Measurements from ENCODE around the gene C17orf78. TPM values are rescaled to one million over a fixed set of nuclear protein-coding genes. Genes with fewer than 3 reads are reported as not detected.

The C17orf78 gene
- total and polyA plus RNA-seq, 2 of the 13 experiments (the other 11 are each of a cell fraction or from before 2014, with no cell fraction given) = not detected

DNA sequence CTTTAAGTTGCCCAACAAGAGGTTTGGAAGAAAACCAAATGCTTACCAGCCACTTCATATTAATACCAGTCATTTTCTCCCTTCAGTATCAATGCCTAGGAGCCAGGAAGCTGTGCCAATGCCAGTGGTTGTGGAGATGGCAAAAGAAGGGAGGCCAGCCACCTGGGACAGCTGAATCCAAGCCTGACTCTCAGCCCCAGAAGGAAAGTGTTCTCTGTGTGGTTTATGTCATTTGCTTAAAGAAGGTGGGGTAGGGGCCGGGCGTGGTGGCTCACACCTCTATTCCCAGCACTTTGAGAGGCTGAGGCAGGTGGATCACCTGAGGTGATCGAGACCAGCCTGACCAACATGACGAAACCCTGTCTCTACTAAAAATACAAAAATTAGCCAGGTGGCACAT lies 13.4 kb downstream of the C17orf78 start:
- ATAC-seq (no peak), DNase-seq (ENCODE audit: low spot score) (no peak), FAIRE-seq (no peak)
- H3K4me1 ChIP-seq (ENCODE audit: insufficient read depth, low read length) = no peaks in the 10 kb centered on the region
- H3K36me3 ChIP-seq (replicated peaks in 1 of 2; ENCODE audit: control insufficient read depth in 1 of 2, insufficient read depth in 2 of 2, low read length in 2 of 2) = no peaks in the 10 kb centered on the region
- H3K27ac ChIP-seq (ENCODE audit: extremely low read length, insufficient read depth, low read length) = no peak overlapping the region
- WGBS (ENCODE audit: low lambda C conversion rate) = 96% methylated on average over 4 of the region's 4 CpGs
- H3K79me2 ChIP-seq (ENCODE audit: insufficient read depth, low read length) = no peaks in the 10 kb centered on the region
- no peaks in the 10 kb centered on the region for H3K27me3 ChIP-seq (ENCODE audit: control insufficient read depth in 1 of 2, insufficient read depth in 2 of 2, low read length in 2 of 2)
- ChIA-PET POLR2A (no interaction called here), CTCF (ENCODE audit: low intra/inter-chr PET ratio, low total read pairs) (no interaction called here)
- in situ Hi-C loops (cut with HindIII; ENCODE audit: extremely low pct_ligation_motif_present, low pct_unique_long_range_greater_than_20kb) (no loop called here), intact Hi-C loops (cut with micrococcal nuclease; ENCODE audit: unreplicated experiment) (no loop called here)
- BruUV-seq (replicated peaks) = no TSS peak
- no peak overlapping the region for H2AFZ ChIP-seq (ENCODE audit: low read length)
- no peaks in the 10 kb centered on the region for H3K9me3 ChIP-seq (ENCODE audit: low read length)
- H4K20me1 ChIP-seq (ENCODE audit: insufficient read depth, low read length) = no peaks in the 10 kb centered on the region
- no peak for TF ChIP-seq RNF2 (conservative IDR thresholded peaks at IDR 0.05; ENCODE audit: low read depth)
- TF ChIP-seq FOXJ3 (CRISPR knock-in tag; IDR thresholded peaks at IDR 0.05; ENCODE audit: borderline replicate concordance) = no peak
- TF ChIP-seq ZNF780A (CRISPR knock-in tag; IDR thresholded peaks at IDR 0.05) = no peak
- no peak for TF ChIP-seq ZBTB8A (CRISPR knock-in tag; IDR thresholded peaks at IDR 0.05; ENCODE audit: borderline replicate concordance, low read depth)
- TF ChIP-seq, protein P1, sequence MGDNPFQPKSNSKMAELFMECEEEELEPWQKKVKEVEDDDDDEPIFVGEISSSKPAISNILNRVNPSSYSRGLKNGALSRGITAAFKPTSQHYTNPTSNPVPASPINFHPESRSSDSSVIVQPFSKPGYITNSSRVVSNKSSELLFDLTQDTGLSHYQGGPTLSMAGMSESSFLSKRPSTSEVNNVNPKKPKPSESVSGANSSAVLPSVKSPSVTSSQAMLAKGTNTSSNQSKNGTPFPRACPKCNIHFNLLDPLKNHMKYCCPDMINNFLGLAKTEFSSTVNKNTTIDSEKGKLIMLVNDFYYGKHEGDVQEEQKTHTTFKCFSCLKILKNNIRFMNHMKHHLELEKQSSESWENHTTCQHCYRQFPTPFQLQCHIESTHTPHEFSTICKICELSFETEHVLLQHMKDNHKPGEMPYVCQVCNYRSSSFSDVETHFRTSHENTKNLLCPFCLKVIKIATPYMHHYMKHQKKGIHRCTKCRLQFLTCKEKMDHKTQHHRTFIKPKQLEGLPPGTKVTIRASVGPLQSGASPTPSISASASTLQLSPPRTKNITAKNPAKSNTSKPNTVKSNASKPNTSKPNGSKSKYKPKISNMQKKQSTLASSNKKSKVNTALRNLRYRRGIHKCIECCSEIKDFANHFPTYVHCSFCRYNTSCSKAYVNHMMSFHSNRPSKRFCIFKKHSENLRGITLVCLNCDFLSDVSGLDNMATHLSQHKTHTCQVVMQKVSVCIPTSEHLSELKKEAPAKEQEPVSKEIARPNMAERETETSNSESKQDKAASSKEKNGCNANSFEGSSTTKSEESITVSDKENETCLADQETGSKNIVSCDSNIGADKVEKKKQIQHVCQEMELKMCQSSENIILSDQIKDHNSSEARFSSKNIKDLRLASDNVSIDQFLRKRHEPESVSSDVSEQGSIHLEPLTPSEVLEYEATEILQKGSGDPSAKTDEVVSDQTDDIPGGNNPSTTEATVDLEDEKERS (CRISPR knock-in tag; IDR thresholded peaks at IDR 0.05) = no peak
- TF ChIP-seq ZNF550 (CRISPR knock-in tag; IDR thresholded peaks at IDR 0.05; ENCODE audit: borderline replicate concordance) = no peak
- TF ChIP-seq, protein P2, sequence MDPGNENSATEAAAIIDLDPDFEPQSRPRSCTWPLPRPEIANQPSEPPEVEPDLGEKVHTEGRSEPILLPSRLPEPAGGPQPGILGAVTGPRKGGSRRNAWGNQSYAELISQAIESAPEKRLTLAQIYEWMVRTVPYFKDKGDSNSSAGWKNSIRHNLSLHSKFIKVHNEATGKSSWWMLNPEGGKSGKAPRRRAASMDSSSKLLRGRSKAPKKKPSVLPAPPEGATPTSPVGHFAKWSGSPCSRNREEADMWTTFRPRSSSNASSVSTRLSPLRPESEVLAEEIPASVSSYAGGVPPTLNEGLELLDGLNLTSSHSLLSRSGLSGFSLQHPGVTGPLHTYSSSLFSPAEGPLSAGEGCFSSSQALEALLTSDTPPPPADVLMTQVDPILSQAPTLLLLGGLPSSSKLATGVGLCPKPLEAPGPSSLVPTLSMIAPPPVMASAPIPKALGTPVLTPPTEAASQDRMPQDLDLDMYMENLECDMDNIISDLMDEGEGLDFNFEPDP (CRISPR knock-in tag; conservative IDR thresholded peaks at IDR 0.05) = no peak
- no peak for TF ChIP-seq ZNF75D (CRISPR knock-in tag; IDR thresholded peaks at IDR 0.05; ENCODE audit: borderline replicate concordance)
- TF ChIP-seq, protein P3, sequence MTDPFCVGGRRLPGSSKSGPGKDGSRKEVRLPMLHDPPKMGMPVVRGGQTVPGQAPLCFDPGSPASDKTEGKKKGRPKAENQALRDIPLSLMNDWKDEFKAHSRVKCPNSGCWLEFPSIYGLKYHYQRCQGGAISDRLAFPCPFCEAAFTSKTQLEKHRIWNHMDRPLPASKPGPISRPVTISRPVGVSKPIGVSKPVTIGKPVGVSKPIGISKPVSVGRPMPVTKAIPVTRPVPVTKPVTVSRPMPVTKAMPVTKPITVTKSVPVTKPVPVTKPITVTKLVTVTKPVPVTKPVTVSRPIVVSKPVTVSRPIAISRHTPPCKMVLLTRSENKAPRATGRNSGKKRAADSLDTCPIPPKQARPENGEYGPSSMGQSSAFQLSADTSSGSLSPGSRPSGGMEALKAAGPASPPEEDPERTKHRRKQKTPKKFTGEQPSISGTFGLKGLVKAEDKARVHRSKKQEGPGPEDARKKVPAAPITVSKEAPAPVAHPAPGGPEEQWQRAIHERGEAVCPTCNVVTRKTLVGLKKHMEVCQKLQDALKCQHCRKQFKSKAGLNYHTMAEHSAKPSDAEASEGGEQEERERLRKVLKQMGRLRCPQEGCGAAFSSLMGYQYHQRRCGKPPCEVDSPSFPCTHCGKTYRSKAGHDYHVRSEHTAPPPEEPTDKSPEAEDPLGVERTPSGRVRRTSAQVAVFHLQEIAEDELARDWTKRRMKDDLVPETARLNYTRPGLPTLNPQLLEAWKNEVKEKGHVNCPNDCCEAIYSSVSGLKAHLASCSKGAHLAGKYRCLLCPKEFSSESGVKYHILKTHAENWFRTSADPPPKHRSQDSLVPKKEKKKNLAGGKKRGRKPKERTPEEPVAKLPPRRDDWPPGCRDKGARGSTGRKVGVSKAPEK (CRISPR knock-in tag; IDR thresholded peaks at IDR 0.05; ENCODE audit: borderline replicate concordance) = no peak
- no peak for TF ChIP-seq ZBTB38 (CRISPR knock-in tag; IDR thresholded peaks at IDR 0.05)
- no peak for TF ChIP-seq CREM (IDR thresholded peaks at IDR 0.05)
- TF ChIP-seq CREM (CRISPR knock-in tag; IDR thresholded peaks at IDR 0.05) = no peak
- no peak for TF ChIP-seq ZNF33A (CRISPR knock-in tag; IDR thresholded peaks at IDR 0.05; ENCODE audit: borderline replicate concordance)
- TF ChIP-seq SIX1 (CRISPR knock-in tag; IDR thresholded peaks at IDR 0.05; ENCODE audit: borderline replicate concordance) = no peak
- H3K9ac ChIP-seq (ENCODE audit: insufficient read depth, low read depth, low read length) = no peak overlapping the region
- H3K4me2 ChIP-seq (ENCODE audit: low read depth, low read length) = no peak overlapping the region
- no peak overlapping the region for H3K4me3 ChIP-seq (replicated peaks in 1 of 3; ENCODE audit: insufficient read depth in 1 of 3, low read depth in 2 of 3, low read length in 3 of 3)
